ENCODE measurements around the gene NIPBL.
"Not testable (repeated sequence)": the region's sequence is repeated elsewhere in the genome, so short reads cannot be mapped to it uniquely, and the experiment has no call there.

Gene NIPBL

DNA sequence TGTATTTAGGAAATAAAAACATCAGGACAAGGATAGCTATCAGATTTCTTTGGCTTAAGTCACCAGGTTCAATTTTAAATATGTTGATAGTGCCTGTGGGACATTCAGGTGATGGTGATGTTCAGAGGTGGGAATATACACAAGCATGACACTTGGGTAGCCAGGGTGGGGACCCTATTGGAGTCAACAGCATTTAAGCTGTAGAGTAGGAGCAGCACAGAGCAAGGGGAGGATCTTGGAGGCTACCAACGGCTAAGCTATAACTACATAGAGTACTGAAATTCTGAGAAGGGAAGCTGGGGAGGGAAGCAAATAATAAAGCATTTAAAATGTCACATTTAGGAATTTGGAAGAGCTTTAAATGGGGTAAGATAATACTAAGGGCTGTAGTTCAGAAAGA lies 194.9 kb downstream of the NIPBL start:
- H3K27me3 ChIP-seq (ENCODE audit: control insufficient read depth, insufficient read depth, low read length) = no peaks in the 10 kb centered on the region
- no peaks in the 10 kb centered on the region for H3K4me1 ChIP-seq (ENCODE audit: control insufficient read depth, insufficient read depth, low read length)
- no peak overlapping the region for H3K27ac ChIP-seq (ENCODE audit: low read depth, low read length)
- H3K4me3 ChIP-seq (ENCODE audit: low read length) = no peak overlapping the region
- H3K9ac ChIP-seq (ENCODE audit: low read length) = no peak overlapping the region
- no peaks in the 10 kb centered on the region for H3K36me3 ChIP-seq (ENCODE audit: control insufficient read depth, insufficient read depth, low read length)

DNA sequence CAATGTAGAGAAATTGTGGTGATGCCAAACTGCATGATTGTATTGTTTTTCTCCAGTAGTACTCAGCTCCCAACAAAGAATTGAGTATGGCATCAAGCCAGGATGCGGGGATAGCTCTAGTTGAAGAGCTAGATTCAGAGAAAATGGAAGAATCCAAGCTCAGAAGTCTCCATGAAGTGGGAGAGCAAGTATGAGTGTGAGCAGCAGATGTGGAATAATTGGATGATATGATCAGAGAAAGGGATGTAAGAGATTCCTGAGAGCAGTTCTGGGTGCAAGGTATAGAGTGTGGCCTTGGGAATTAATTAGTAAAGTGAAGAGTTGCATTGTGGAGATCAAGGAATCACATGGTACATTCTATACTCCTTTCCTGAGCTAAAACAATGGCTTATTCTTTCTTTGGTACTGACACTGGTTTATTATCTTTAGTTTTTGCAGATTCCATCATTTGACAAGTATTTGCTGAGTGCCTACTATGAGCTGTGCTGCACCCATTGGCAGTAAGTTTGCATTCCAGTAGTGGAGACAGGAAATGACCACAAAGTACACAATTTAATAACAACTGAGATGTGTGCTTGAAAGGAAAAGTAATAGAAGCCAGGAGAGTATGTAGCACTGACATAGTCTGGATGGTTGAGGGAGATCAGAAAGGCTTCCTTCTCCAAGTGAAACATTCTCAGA lies 195.5 kb downstream of the NIPBL start:
- no peak overlapping the region for H3K4me3 ChIP-seq (ENCODE audit: low read length)
- H3K9ac ChIP-seq (ENCODE audit: low read length) = no peak overlapping the region
- no peaks in the 10 kb centered on the region for H3K4me1 ChIP-seq (ENCODE audit: control insufficient read depth, insufficient read depth, low read length)
- H3K27me3 ChIP-seq (ENCODE audit: control insufficient read depth, insufficient read depth, low read length) = no peaks in the 10 kb centered on the region
- no peaks in the 10 kb centered on the region for H3K36me3 ChIP-seq (ENCODE audit: control insufficient read depth, insufficient read depth, low read length)
- no peak overlapping the region for H3K27ac ChIP-seq (ENCODE audit: low read depth, low read length)

DNA sequence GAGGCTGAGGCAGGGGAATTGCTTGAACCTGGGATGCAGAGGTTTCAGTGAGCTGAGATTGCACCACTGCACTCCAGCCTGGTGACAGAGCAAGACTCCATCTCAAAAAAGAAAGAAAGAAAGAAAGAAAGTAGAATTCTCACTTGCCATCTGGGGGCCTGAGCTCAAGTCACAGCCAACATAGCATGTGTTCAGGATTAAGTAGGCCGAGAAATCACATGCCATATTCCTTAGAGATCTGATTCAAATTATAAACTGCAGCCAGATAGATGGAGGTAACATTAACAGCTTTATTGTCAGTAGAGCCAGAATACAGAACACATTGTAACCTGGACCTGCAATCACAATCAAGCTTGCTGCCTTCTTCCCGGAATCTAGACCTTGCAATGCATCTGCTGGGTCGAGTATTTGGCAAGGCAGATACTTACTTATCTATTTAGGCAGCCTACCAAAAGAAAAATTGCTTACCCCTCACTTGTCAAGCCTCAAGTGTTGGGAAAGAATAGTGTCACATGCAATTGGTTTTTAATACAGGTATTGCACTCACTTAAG lies 198.9 kb downstream of the NIPBL start:
- H3K36me3 ChIP-seq (ENCODE audit: control insufficient read depth, insufficient read depth, low read length) = no peaks in the 10 kb centered on the region
- H3K4me3 ChIP-seq (ENCODE audit: low read length) = no peak overlapping the region
- no peaks in the 10 kb centered on the region for H3K4me1 ChIP-seq (ENCODE audit: control insufficient read depth, insufficient read depth, low read length)
- H3K27me3 ChIP-seq (ENCODE audit: control insufficient read depth, insufficient read depth, low read length) = no peaks in the 10 kb centered on the region
- H3K27ac ChIP-seq (ENCODE audit: low read depth, low read length) = no peak overlapping the region
- H3K9ac ChIP-seq (ENCODE audit: low read length) = no peak overlapping the region

DNA sequence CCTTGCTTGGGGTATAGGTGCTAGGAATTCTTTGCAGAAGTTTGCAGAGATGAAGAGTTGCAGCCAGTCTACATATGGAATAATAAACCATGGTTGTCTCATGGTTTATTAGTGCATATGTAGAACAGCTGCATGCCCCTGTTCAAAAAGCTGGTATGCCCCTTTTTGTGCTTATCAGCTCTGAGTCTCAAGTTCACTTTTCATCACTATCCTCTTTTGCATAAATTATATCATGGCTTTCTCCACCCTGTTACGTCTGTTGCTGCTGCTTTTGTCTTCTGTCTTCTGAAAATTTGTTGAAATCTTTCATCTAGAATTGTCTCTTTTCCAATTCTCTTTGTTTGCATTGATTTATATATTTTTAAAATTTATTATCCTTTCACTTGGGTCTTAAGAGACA lies 200.6 kb downstream of the NIPBL start:
- no peaks in the 10 kb centered on the region for H3K4me1 ChIP-seq (ENCODE audit: control insufficient read depth, insufficient read depth, low read length)
- H3K27ac ChIP-seq (ENCODE audit: low read depth, low read length) = no peak overlapping the region
- H3K9ac ChIP-seq (ENCODE audit: low read length) = no peak overlapping the region
- H3K27me3 ChIP-seq (ENCODE audit: control insufficient read depth, insufficient read depth, low read length) = no peaks in the 10 kb centered on the region
- no peaks in the 10 kb centered on the region for H3K36me3 ChIP-seq (ENCODE audit: control insufficient read depth, insufficient read depth, low read length)
- no peak overlapping the region for H3K4me3 ChIP-seq (ENCODE audit: low read length)

DNA sequence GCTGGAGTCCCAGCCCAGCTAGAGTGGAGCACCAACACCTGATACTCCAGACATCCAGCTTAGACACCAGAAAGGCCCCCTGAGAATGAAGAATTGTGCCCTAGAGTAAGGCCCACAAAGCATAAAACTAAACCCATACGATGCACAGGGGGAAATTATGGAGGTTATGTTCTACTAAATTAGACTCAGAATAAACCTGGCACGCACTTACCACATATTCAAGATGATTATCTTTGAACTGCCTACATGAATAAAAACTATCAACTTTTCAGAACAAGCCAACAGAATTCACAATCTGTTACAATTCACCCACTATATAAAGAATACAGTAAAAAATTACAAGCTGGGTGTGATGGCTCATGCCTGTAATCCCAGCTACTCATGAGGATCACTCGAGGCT lies 204.1 kb downstream of the NIPBL start:
- no peak overlapping the region for H3K9ac ChIP-seq (ENCODE audit: low read length)
- H3K27ac ChIP-seq (ENCODE audit: low read depth, low read length) = no peak overlapping the region
- no peaks in the 10 kb centered on the region for H3K4me1 ChIP-seq (ENCODE audit: control insufficient read depth, insufficient read depth, low read length)
- H3K27me3 ChIP-seq (ENCODE audit: control insufficient read depth, insufficient read depth, low read length) = no peaks in the 10 kb centered on the region
- no peak overlapping the region for H3K4me3 ChIP-seq (ENCODE audit: low read length)
- H3K36me3 ChIP-seq (ENCODE audit: control insufficient read depth, insufficient read depth, low read length) = no peaks in the 10 kb centered on the region

DNA sequence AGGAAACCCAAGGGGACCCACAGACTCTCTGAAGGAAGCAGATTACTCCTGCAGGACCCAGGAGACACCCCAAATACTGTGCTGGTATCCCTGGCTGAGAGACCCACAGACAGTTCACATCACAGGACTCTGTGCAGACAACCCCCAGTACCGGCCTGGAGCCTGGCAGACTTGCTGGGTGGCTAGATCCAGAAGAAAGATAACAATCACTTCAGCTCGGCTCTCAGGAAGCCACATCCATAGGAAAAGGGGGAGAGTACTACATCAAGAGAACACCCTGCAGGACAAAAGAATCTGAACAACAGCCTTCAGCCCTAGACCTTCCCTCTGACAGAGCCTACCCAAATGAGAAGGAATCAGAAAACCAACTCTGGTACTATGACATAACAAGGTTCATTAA lies 206.4 kb downstream of the NIPBL start:
- not testable (repeated sequence) for H3K9ac ChIP-seq (ENCODE audit: low read length); H3K36me3 ChIP-seq (ENCODE audit: control insufficient read depth, insufficient read depth, low read length); H3K4me1 ChIP-seq (ENCODE audit: control insufficient read depth, insufficient read depth, low read length); H3K27ac ChIP-seq (ENCODE audit: low read depth, low read length); H3K27me3 ChIP-seq (ENCODE audit: control insufficient read depth, insufficient read depth, low read length); H3K4me3 ChIP-seq (ENCODE audit: low read length)

DNA sequence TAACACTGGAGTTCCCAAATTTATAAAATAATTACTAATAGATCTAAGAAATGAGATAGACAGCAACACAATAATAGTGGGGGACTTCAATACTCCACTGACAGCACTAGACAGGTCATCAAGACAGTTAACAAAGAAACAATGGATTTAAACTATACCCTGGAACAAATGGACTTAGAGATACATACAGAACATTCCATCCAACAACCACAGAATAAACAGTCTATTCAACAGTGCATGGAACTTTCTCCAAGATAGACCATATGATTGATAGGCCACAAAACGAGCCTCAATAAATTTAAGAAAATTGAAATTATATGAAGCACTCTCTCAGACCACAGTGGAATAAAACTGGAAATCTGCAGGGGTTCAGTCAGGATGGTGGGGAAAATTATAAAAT lies 209.5 kb downstream of the NIPBL start:
- not testable (repeated sequence) for H3K27ac ChIP-seq (ENCODE audit: low read depth, low read length); H3K9ac ChIP-seq (ENCODE audit: low read length); H3K4me3 ChIP-seq (ENCODE audit: low read length); H3K36me3 ChIP-seq (ENCODE audit: control insufficient read depth, insufficient read depth, low read length); H3K27me3 ChIP-seq (ENCODE audit: control insufficient read depth, insufficient read depth, low read length); H3K4me1 ChIP-seq (ENCODE audit: control insufficient read depth, insufficient read depth, low read length)

DNA sequence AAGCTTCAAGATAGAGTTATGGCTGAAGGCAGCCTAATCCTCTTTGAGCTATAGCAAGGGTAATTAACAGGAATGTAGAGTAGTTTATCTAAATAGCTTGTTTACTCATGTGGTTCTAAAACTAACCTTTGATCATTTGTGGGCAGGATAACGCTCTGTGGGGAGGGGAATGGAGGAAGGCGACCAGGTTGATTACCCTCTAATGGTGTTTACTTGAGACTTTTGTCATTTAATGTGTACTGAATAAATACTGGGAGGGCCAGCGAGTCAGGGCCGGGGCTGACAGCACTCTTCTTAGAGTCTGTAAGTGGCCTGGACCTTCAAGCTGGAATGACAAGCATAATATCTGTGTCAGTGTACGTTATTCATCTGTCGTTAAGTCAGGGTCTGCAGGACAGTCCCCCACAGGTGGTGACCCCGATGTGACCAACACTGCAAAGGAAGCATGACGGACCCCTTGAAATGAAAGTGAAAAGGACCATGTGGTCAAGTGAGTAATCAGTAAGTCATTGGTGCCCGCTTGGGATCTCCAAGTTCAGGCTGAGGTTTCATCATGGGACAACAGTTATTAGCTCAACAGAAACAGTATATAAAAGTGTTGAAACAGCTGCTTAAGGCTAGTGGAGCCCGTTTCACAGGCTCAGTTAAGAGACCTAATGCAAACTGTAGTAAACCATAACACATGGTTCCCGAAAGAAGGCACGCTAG lies 210.1 kb downstream of the NIPBL start:
- no peaks in the 10 kb centered on the region for H3K36me3 ChIP-seq (ENCODE audit: control insufficient read depth, insufficient read depth, low read length)
- H3K27me3 ChIP-seq (ENCODE audit: control insufficient read depth, insufficient read depth, low read length) = no peaks in the 10 kb centered on the region
- no peaks in the 10 kb centered on the region for H3K4me1 ChIP-seq (ENCODE audit: control insufficient read depth, insufficient read depth, low read length)
- no peak overlapping the region for H3K9ac ChIP-seq (ENCODE audit: low read length)
- H3K4me3 ChIP-seq (ENCODE audit: low read length) = no peak overlapping the region
- H3K27ac ChIP-seq (ENCODE audit: low read depth, low read length) = no peak overlapping the region

DNA sequence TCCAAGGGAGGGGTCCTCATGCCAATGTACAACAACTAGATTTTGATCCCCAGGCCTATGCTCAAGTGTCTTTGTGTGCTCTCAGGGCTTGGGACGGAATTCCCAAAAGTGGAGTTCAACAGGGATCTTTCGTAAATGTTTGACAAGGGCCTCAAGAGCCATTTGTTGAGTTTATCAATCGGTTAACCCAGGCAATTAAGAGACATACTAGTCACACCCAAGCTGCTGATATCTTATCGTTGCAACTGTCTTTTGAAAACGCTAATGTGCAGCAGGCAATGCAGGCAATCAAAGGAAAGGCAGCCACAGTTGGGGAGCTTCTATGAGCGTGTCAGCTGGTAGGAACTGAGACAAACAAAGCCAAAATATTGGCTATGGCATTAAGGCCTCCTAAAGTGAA lies 211.4 kb downstream of the NIPBL start:
- H3K27ac ChIP-seq (ENCODE audit: low read depth, low read length) = no peak overlapping the region
- H3K27me3 ChIP-seq (ENCODE audit: control insufficient read depth, insufficient read depth, low read length) = no peaks in the 10 kb centered on the region
- no peak overlapping the region for H3K9ac ChIP-seq (ENCODE audit: low read length)
- no peaks in the 10 kb centered on the region for H3K36me3 ChIP-seq (ENCODE audit: control insufficient read depth, insufficient read depth, low read length)
- no peak overlapping the region for H3K4me3 ChIP-seq (ENCODE audit: low read length)
- no peaks in the 10 kb centered on the region for H3K4me1 ChIP-seq (ENCODE audit: control insufficient read depth, insufficient read depth, low read length)

DNA sequence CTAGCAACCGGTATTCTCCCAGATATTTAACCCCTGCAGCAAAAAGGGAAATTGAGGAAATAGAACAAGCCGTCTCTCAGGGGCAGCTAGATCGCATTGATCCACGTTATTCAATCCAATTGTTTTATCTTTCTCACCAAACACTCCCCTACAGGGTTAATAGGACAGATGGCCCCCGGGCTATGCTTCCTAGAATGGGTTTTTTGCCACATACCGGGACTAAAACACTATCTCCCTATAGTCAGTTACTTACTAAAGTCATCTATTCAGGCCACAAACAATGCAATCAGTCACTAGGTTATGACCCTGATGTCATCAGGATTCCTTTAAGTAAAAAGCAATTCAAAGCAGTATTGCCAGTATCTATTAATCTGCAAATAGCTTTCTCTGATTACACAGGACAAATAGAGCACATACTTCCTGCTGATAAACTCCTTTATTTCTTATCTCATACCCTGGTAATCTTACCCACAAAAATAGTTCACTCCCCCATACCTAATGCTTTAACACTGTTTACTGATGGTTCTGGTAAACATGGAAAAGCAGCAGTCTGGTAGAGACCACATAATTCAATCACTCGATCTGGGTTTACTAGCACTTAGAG lies 213.7 kb downstream of the NIPBL start:
- H3K9ac ChIP-seq (ENCODE audit: low read length) = no peak overlapping the region
- H3K36me3 ChIP-seq (ENCODE audit: control insufficient read depth, insufficient read depth, low read length) = no peaks in the 10 kb centered on the region
- no peak overlapping the region for H3K27ac ChIP-seq (ENCODE audit: low read depth, low read length)
- no peaks in the 10 kb centered on the region for H3K4me1 ChIP-seq (ENCODE audit: control insufficient read depth, insufficient read depth, low read length)
- H3K4me3 ChIP-seq (ENCODE audit: low read length) = no peak overlapping the region
- H3K27me3 ChIP-seq (ENCODE audit: control insufficient read depth, insufficient read depth, low read length) = no peaks in the 10 kb centered on the region

DNA sequence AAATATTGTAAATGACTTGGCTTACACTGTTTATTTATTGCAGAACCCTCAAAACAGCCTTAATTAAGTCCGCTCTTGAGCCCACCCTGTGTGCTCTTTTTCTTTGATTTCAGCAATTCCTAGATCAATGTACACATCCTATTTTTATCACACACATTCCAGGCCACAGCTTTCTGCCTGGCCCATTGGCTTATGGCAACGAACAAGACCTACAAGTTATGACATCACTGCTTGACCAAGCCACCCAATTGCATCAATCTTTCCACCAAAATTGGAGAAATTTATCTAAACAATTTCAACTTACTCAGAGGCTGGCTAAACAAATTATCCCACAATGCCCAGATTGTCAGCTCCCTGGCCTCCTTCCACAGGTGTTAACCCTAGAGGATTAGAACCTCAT lies 214.2 kb downstream of the NIPBL start:
- H3K36me3 ChIP-seq (ENCODE audit: control insufficient read depth, insufficient read depth, low read length) = no peaks in the 10 kb centered on the region
- no peak overlapping the region for H3K27ac ChIP-seq (ENCODE audit: low read depth, low read length)
- no peaks in the 10 kb centered on the region for H3K27me3 ChIP-seq (ENCODE audit: control insufficient read depth, insufficient read depth, low read length)
- no peak overlapping the region for H3K9ac ChIP-seq (ENCODE audit: low read length)
- no peaks in the 10 kb centered on the region for H3K4me1 ChIP-seq (ENCODE audit: control insufficient read depth, insufficient read depth, low read length)
- H3K4me3 ChIP-seq (ENCODE audit: low read length) = no peak overlapping the region

DNA sequence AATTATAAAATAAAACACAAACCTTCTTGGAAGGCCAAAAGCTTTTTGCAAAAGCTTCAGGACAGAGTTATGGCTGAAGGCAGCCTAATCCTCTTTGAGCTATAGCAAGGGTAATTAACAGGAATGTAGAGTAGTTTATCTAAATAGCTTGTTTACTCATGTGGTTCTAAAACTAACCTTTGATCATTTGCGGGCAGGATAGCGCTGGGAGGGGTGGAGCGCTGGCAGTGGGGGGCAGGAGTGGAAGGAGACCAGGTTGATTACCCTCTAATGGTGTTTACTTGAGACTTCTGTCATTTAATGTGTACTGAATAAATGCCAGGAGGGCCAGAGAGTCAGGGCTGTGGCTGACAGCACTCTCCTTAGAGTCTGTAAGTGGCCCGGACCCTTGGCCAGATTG lies 217.2 kb downstream of the NIPBL start:
- H3K27ac ChIP-seq (ENCODE audit: low read depth, low read length); H3K36me3 ChIP-seq (ENCODE audit: control insufficient read depth, insufficient read depth, low read length); H3K4me1 ChIP-seq (ENCODE audit: control insufficient read depth, insufficient read depth, low read length); H3K4me3 ChIP-seq (ENCODE audit: low read length); H3K9ac ChIP-seq (ENCODE audit: low read length); H3K27me3 ChIP-seq (ENCODE audit: control insufficient read depth, insufficient read depth, low read length): not testable (repeated sequence)

DNA sequence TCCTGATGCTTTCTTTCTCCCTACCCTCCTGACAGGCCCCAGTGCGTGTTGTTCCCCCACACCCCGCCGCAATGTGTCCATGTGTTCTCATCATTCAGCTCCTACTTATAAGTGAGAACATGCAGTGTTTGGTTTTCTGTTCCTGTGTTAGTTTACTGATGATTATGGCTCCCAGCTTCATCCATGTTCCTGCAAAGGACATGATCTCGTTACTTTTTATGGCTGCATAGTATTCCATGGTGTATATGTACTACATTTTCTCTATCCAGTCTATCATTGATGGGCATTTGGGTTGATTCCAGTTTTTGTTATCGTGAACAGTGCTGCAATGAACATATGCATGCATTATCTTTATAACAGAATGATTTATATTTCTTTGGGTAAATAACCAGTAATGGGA lies 222.7 kb downstream of the NIPBL start:
- H3K36me3 ChIP-seq (ENCODE audit: control insufficient read depth, insufficient read depth, low read length); H3K4me1 ChIP-seq (ENCODE audit: control insufficient read depth, insufficient read depth, low read length); H3K4me3 ChIP-seq (ENCODE audit: low read length): not testable (repeated sequence)

More for the DNA sequence above, 222.7 kb downstream of the NIPBL start:
- not testable (repeated sequence) for H3K27ac ChIP-seq (ENCODE audit: low read depth, low read length); H3K9ac ChIP-seq (ENCODE audit: low read length); H3K27me3 ChIP-seq (ENCODE audit: control insufficient read depth, insufficient read depth, low read length)
